Activated CD4-positive, alpha-beta T cell treated with anti-CD3 and anti-CD28 coated beads for 1 hour (primary cell): Measurements from ENCODE around the gene CAMK2G.

Source experiments
- DNase-seq: peaks from one replicate; pipeline ENCODE4 v3.0.0-alpha.2; 2020

CAMK2G gene

GRCh38 chr10:73762915-73763314 lies 111.4 kb downstream of the CAMK2G start:
- DNase-seq, result no peak
